Neural cell (in vitro differentiated cells): ENCODE results near the gene FBXW8. TPM values are rescaled to one million over a fixed set of nuclear protein-coding genes. Genes with fewer than 3 reads are reported as not detected.

Experiments
- H2AFZ ChIP-seq: fragments of 200-600, 300-800 bp; sonication (generic), shearing (Covaris generic); 2 replicates; pipeline ENCODE4 v1.6.0; 2014; ENCODE audit warnings: low read depth, mild to moderate bottlenecking, antibody characterized with exemption, low read length, moderate library complexity
- H3F3A ChIP-seq: fragments of 200-600 bp; shearing (Covaris generic); 2 replicates; pipeline ENCODE4 v1.6.1; 2016; ENCODE audit warnings: mild to moderate bottlenecking, moderate library complexity, mixed read lengths, antibody characterized with exemption, low read length; ENCODE audit not compliant: insufficient read depth, poor library complexity, severe bottlenecking
- H3K27ac ChIP-seq: fragments of 200-600, 300-800 bp; sonication (generic), shearing (Covaris generic); 2 replicates; pipeline ENCODE4 v1.5.1; 2014; ENCODE audit warnings: mild to moderate bottlenecking, low read length, moderate library complexity
- H3K27me3 ChIP-seq: fragments of 300-800, 200-600 bp; sonication (generic), shearing (Covaris generic); 2 replicates; pipeline ENCODE4 v1.6.0; 2014; ENCODE audit warnings: mild to moderate bottlenecking, low read depth, low read length, moderate library complexity; ENCODE audit not compliant: insufficient read depth
- H3K36me3 ChIP-seq: fragments of 300-800, 200-600 bp; sonication (generic), shearing (Covaris generic); 2 replicates; pipeline ENCODE4 v1.5.1; 2014; ENCODE audit warnings: mild to moderate bottlenecking, antibody characterized with exemption, low read length, moderate library complexity; ENCODE audit not compliant: insufficient read depth
- H3K4me2 ChIP-seq: fragments of 300-800, 200-600 bp; sonication (generic), shearing (Covaris generic); 2 replicates; pipeline ENCODE4 v1.6.0; 2014; ENCODE audit warnings: mild to moderate bottlenecking, low read length
- H3K4me3 ChIP-seq: fragments of 300-800, 200-600 bp; sonication (generic), shearing (Covaris generic); 2 replicates; pipeline ENCODE4 v1.5.1; 2014; ENCODE audit warnings: mild to moderate bottlenecking, low read length, moderate library complexity
- H3K79me2 ChIP-seq: fragments of 200-600 bp; shearing (Covaris generic); replicated peaks from 2 replicates; pipeline ENCODE4 v1.6.0; 2014; ENCODE audit warnings: mild to moderate bottlenecking, low read length, moderate library complexity; ENCODE audit not compliant: insufficient read depth
- H3K9ac ChIP-seq: fragments of 300-800, 200-600 bp; sonication (generic), shearing (Covaris generic); 2 replicates; pipeline ENCODE4 v1.6.1; 2016; ENCODE audit warnings: mild to moderate bottlenecking, low read length, mixed read lengths
- H3K9me2 ChIP-seq: fragments of 200-600 bp; shearing (Covaris generic); 2 replicates; pipeline ENCODE4 v1.6.1; 2016; ENCODE audit warnings: mild to moderate bottlenecking, low read length, mixed read lengths; ENCODE audit not compliant: insufficient read depth
- H3K9me3 ChIP-seq: fragments of 200-600, 300-800 bp; sonication (generic), shearing (Covaris generic); 2 replicates; pipeline ENCODE4 v1.6.1; 2016; ENCODE audit warnings: mild to moderate bottlenecking, mixed run types, low read length, moderate library complexity, mixed read lengths
- H4K20me1 ChIP-seq: fragments of 200-600 bp; shearing (Covaris generic); 2 replicates; pipeline ENCODE4 v1.6.1; 2016; ENCODE audit warnings: mild to moderate bottlenecking, mixed run types; ENCODE audit not compliant: insufficient read depth
- CTCF ChIP-seq: fragments of 450-650 bp; IDR thresholded peaks from 2 replicates; pipeline ENCODE4 v1.5.1; 2014; ENCODE audit warnings: antibody characterized with exemption, mild to moderate bottlenecking, moderate library complexity; ENCODE audit not compliant: poor library complexity, severe bottlenecking
- EP300 ChIP-seq: fragments of 450-650 bp; conservative IDR thresholded peaks from 2 replicates; pipeline ENCODE4 v1.6.1; 2014; ENCODE audit warnings: antibody characterized with exemption, mild to moderate bottlenecking, moderate library complexity; ENCODE audit not compliant: poor library complexity, severe bottlenecking
- EZH2 ChIP-seq: fragments of 200-600, 300-800 bp; shearing (Covaris generic), sonication (generic); IDR thresholded peaks from 2 replicates; pipeline ENCODE4 v1.6.1; 2014; ENCODE audit warnings: antibody characterized with exemption, low read length, borderline replicate concordance, mild to moderate bottlenecking; ENCODE audit not compliant: insufficient read depth, poor library complexity, severe bottlenecking
- MXI1 ChIP-seq: fragments of 450-650 bp; conservative IDR thresholded peaks from 2 replicates; pipeline ENCODE4 v1.6.1; 2014; ENCODE audit warnings: antibody characterized with exemption, mild to moderate bottlenecking; ENCODE audit not compliant: poor library complexity, severe bottlenecking
- POLR2AphosphoS5 ChIP-seq: IDR thresholded peaks from 2 replicates; pipeline ENCODE4 v1.6.1; 2012
- RAD21 ChIP-seq: fragments of 450-650 bp; conservative IDR thresholded peaks from 2 replicates; pipeline ENCODE4 v1.6.1; 2014; ENCODE audit warnings: antibody characterized with exemption, mild to moderate bottlenecking, moderate library complexity
- REST ChIP-seq: IDR thresholded peaks from 2 replicates; pipeline ENCODE4 v1.6.1; 2012; ENCODE audit warnings: borderline replicate concordance
- SMC3 ChIP-seq: fragments of 450-650 bp; conservative IDR thresholded peaks from 2 replicates; pipeline ENCODE4 v1.6.1; 2014; ENCODE audit warnings: antibody characterized with exemption, mild to moderate bottlenecking, moderate library complexity; ENCODE audit not compliant: poor library complexity
- TAF1 ChIP-seq: IDR thresholded peaks from 2 replicates; pipeline ENCODE4 v1.6.1; 2012; ENCODE audit warnings: low read depth
- polyA plus RNA-seq: library from polyadenylated mRNA; depleted of rRNA; stranded (reverse); fragments of >200 nt; gene quantifications from 2 replicates; pipeline ENCODE4 v1.2.3, GENCODE V29; 2014

FBXW8 gene
- polyA plus RNA-seq, 1 donor from 2014 or later, result 5.6 TPM

GRCh38 chr12:117015811-117016210 is 105.1 kb downstream of the FBXW8 start (continued):
- TF ChIP-seq POLR2AphosphoS5, result no peak

GRCh38 chr12:117017807-117018206 is 107.1 kb downstream of the FBXW8 start:
- no peak overlapping the region for H3K4me2 ChIP-seq
- H3K9me2 ChIP-seq, result no peaks in the 10 kb centered on the region
- H4K20me1 ChIP-seq, result no peaks in the 10 kb centered on the region
- no peaks in the 10 kb centered on the region for H3F3A ChIP-seq
- no peak overlapping the region for H3K9ac ChIP-seq
- no peaks in the 10 kb centered on the region for H3K27me3 ChIP-seq
- no peaks in the 10 kb centered on the region for H3K36me3 ChIP-seq
- H3K4me3 ChIP-seq, result no peak overlapping the region
- TF ChIP-seq SMC3, result no peak
- TF ChIP-seq MXI1, result no peak
- TF ChIP-seq POLR2AphosphoS5, result no peak
- TF ChIP-seq TAF1, result no peak
- no peak for TF ChIP-seq REST
- TF ChIP-seq RAD21, result no peak
- no peak for TF ChIP-seq EZH2
- no peak for TF ChIP-seq CTCF
- TF ChIP-seq EP300, result no peak
- H3K9me3 ChIP-seq, result no peaks in the 10 kb centered on the region
- no peak overlapping the region for H2AFZ ChIP-seq
- H3K27ac ChIP-seq, result no peak overlapping the region
- no peaks in the 10 kb centered on the region for H3K79me2 ChIP-seq

DNA sequence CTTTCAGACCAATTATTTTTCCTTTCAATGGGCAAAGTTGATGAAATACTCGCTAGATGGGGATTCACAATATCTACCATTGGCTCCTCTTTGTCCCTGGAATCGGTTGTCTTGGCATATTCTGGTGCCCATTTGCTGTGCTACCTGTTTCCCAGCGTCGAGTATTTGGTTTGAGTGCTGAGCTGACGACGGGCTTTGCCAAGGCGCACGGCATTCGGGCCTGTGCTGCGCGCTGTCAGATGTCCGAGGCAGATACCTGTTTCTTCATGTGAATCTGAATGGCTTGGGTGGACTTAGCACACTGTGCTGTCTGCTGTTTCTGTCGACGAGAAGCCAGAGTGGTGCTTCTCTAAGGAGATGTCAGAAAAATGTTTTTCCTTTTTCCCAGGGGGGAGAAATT is 107.5 kb downstream of the FBXW8 start:
- H3K27ac ChIP-seq, result no peak overlapping the region
- no peak overlapping the region for H3K4me3 ChIP-seq
- no peak overlapping the region for H3K4me2 ChIP-seq
- H3K36me3 ChIP-seq, result no peaks in the 10 kb centered on the region
- no peak overlapping the region for H2AFZ ChIP-seq
- H3F3A ChIP-seq, result no peaks in the 10 kb centered on the region
- no peaks in the 10 kb centered on the region for H3K27me3 ChIP-seq
- no peaks in the 10 kb centered on the region for H4K20me1 ChIP-seq
- no peaks in the 10 kb centered on the region for H3K9me2 ChIP-seq
- no peaks in the 10 kb centered on the region for H3K79me2 ChIP-seq
- no peak overlapping the region for H3K9ac ChIP-seq
- no peak for TF ChIP-seq EZH2
- no peak for TF ChIP-seq SMC3
- TF ChIP-seq EP300, result no peak
- no peak for TF ChIP-seq RAD21
- no peak for TF ChIP-seq REST
- no peak for TF ChIP-seq TAF1
- no peak for TF ChIP-seq MXI1
- TF ChIP-seq POLR2AphosphoS5, result no peak
- no peak for TF ChIP-seq CTCF
- no peaks in the 10 kb centered on the region for H3K9me3 ChIP-seq
